ENCODE data around the gene RASGRP1.

The RASGRP1 gene

GRCh38 chr15:38538328-38539007 is 26.1 kb downstream of the RASGRP1 start:
- TF ChIP-seq CTCF (IDR thresholded peaks at IDR 0.05; ENCODE audit: low read length) = no peak
- no peak for TF ChIP-seq EZH2 (IDR thresholded peaks at IDR 0.05; ENCODE audit: borderline replicate concordance, low read length)
- H3K4me2 ChIP-seq (ENCODE audit: low read length) = no peak overlapping the region
- H3K27ac ChIP-seq (ENCODE audit: low read depth, low read length, poor library complexity, severe bottlenecking) = no peak overlapping the region
- H3K79me2 ChIP-seq (ENCODE audit: insufficient read depth, low read length) = no peaks in the 10 kb centered on the region
- no peaks in the 10 kb centered on the region for H3F3A ChIP-seq (ENCODE audit: insufficient read depth, low read length)
- no peaks in the 10 kb centered on the region for H4K20me1 ChIP-seq (ENCODE audit: insufficient read depth, low read length)
- H3K9me3 ChIP-seq (ENCODE audit: low read length) = no peaks in the 10 kb centered on the region
- no peaks in the 10 kb centered on the region for H3K9me2 ChIP-seq (ENCODE audit: low read depth, low read length)
- no peaks in the 10 kb centered on the region; the same call in 1 of the 2 replicates for H3K36me3 ChIP-seq (ENCODE audit: insufficient read depth, low read length)
- no peaks in the 10 kb centered on the region for H3K27me3 ChIP-seq (ENCODE audit: insufficient read depth, low read length)
- H3K4me3 ChIP-seq (ENCODE audit: low read depth, low read length, poor library complexity, severe bottlenecking) = no peak overlapping the region
- H3K4me1 ChIP-seq (ENCODE audit: insufficient read depth, low read length, severe bottlenecking) = no peaks in the 10 kb centered on the region
- no peak overlapping the region for H2AFZ ChIP-seq (ENCODE audit: low read length)
- H3K9ac ChIP-seq (ENCODE audit: low read length) = no peak overlapping the region

GRCh38 chr15:38536201-38536676 is 28.4 kb downstream of the RASGRP1 start:
- Histone ChIP-seq H3K9ac (ENCODE audit: low read length) (no peak overlapping the region), H3K79me2 (ENCODE audit: insufficient read depth, low read length) (no peaks in the 10 kb centered on the region), H3K36me3 (ENCODE audit: insufficient read depth, low read length) (peaks cover 5% of the 10 kb centered on the region; the same call in 1 of the 2 replicates), H3K27ac (ENCODE audit: low read depth, low read length, poor library complexity, severe bottlenecking) (no peak overlapping the region), H3K4me1 (ENCODE audit: insufficient read depth, low read length, severe bottlenecking) (no peaks in the 10 kb centered on the region), H3K4me3 (ENCODE audit: low read depth, low read length, poor library complexity, severe bottlenecking) (no peak overlapping the region), H2AFZ (ENCODE audit: low read length) (no peak overlapping the region), H3K27me3 (ENCODE audit: insufficient read depth, low read length) (no peaks in the 10 kb centered on the region), H3K4me2 (ENCODE audit: low read length) (no peak overlapping the region), H3K9me2 (ENCODE audit: low read depth, low read length) (no peaks in the 10 kb centered on the region), H3K9me3 (ENCODE audit: low read length) (no peaks in the 10 kb centered on the region), H4K20me1 (ENCODE audit: insufficient read depth, low read length) (no peaks in the 10 kb centered on the region), H3F3A (ENCODE audit: insufficient read depth, low read length) (no peaks in the 10 kb centered on the region)
- no peak for TF ChIP-seq EZH2 (IDR thresholded peaks at IDR 0.05; ENCODE audit: borderline replicate concordance, low read length)
- no peak for TF ChIP-seq CTCF (IDR thresholded peaks at IDR 0.05; ENCODE audit: low read length)

- Histone ChIP-seq H3K4me3 (ENCODE audit: low read depth, low read length, poor library complexity, severe bottlenecking) (no peak overlapping the region), H3K27ac (ENCODE audit: low read depth, low read length, poor library complexity, severe bottlenecking) (no peak overlapping the region), H3K9ac (ENCODE audit: low read length) (no peak overlapping the region), H3K79me2 (ENCODE audit: insufficient read depth, low read length) (no peaks in the 10 kb centered on the region), H2AFZ (ENCODE audit: low read length) (no peak overlapping the region), H4K20me1 (ENCODE audit: insufficient read depth, low read length) (no peaks in the 10 kb centered on the region), H3K4me1 (ENCODE audit: insufficient read depth, low read length, severe bottlenecking) (no peaks in the 10 kb centered on the region), H3K9me2 (ENCODE audit: low read depth, low read length) (no peaks in the 10 kb centered on the region), H3F3A (ENCODE audit: insufficient read depth, low read length) (no peaks in the 10 kb centered on the region), H3K27me3 (ENCODE audit: insufficient read depth, low read length) (no peaks in the 10 kb centered on the region), H3K4me2 (ENCODE audit: low read length) (no peak overlapping the region), H3K36me3 (ENCODE audit: insufficient read depth, low read length) (peaks cover 5% of the 10 kb centered on the region; the same call in 1 of the 2 replicates), H3K9me3 (ENCODE audit: low read length) (no peaks in the 10 kb centered on the region)
- TF ChIP-seq EZH2 (IDR thresholded peaks at IDR 0.05; ENCODE audit: borderline replicate concordance, low read length) = no peak
- TF ChIP-seq CTCF (IDR thresholded peaks at IDR 0.05; ENCODE audit: low read length) = no peak
These were observed 29.0 kb downstream of the RASGRP1 start for GRCh38 chr15:38535491-38536200.
